SIG-M5 treated with dmso at 0.1 percent for 504 hours (cell line): ENCODE data around the gene ARHGEF10L.
A peak's percentile ranks its signal among the peaks of the same experiment; 100 is the strongest.

Experiments used
- DNase-seq: peaks from one replicate; lab custom pipeline; 2025; ENCODE audit not compliant: unreplicated experiment; lab: John Stamatoyannopoulos, UW

ARHGEF10L gene

GRCh38 chr1:17546946-17547670 lies 7.6 kb downstream of the ARHGEF10L start:
- DNase-seq = no peak

GRCh38 chr1:17549384-17549783 lies 9.9 kb downstream of the ARHGEF10L start:
- DNase-seq = no peak

- no peak for DNase-seq
Measured at GRCh38 chr1:17550729-17551584, 11.5 kb downstream of the ARHGEF10L start.

- DNase-seq = no peak
Measured at GRCh38 chr1:17551755-17552234, 12.3 kb downstream of the ARHGEF10L start.

- peak; percentile 41 for DNase-seq
Measured at GRCh38 chr1:17553975-17554700, 14.6 kb downstream of the ARHGEF10L start.

- DNase-seq = no peak
Measured at GRCh38 chr1:17554954-17555353, 15.5 kb downstream of the ARHGEF10L start.

- no peak for DNase-seq
Measured at GRCh38 chr1:17557986-17558385, 18.5 kb downstream of the ARHGEF10L start.

- DNase-seq = no peak
Measured at GRCh38 chr1:17558541-17558940, 19.0 kb downstream of the ARHGEF10L start.

- DNase-seq = no peak
Measured at GRCh38 chr1:17558954-17559614, 19.6 kb downstream of the ARHGEF10L start.

- DNase-seq = no peak
Measured at GRCh38 chr1:17559615-17560419, 20.3 kb downstream of the ARHGEF10L start.

GRCh38 chr1:17561247-17561548 lies 21.7 kb downstream of the ARHGEF10L start:
- DNase-seq = no peak

- DNase-seq = no peak
Measured at GRCh38 chr1:17561561-17561985, 22.1 kb downstream of the ARHGEF10L start.

- DNase-seq = no peak
Measured at GRCh38 chr1:17562375-17562774, 22.9 kb downstream of the ARHGEF10L start.

- DNase-seq = no peak
Measured at GRCh38 chr1:17563494-17564281, 24.2 kb downstream of the ARHGEF10L start.

- no peak for DNase-seq
Measured at GRCh38 chr1:17564458-17565393, 25.2 kb downstream of the ARHGEF10L start.

GRCh38 chr1:17565461-17566252 lies 26.2 kb downstream of the ARHGEF10L start:
- DNase-seq = no peak

GRCh38 chr1:17566417-17566816 lies 26.9 kb downstream of the ARHGEF10L start:
- no peak for DNase-seq

- DNase-seq = no peak
Measured at GRCh38 chr1:17566892-17567291, 27.4 kb downstream of the ARHGEF10L start.
